B cell (primary cell): ENCODE measurements around the gene SLC48A1.

ENCODE experiments used
- EZH2 ChIP-seq: IDR thresholded peaks from 2 replicates; pipeline ENCODE4 v1.6.1; 2012; ENCODE audit warnings: borderline replicate concordance, low read depth, mild to moderate bottlenecking, moderate library complexity, low read length; ENCODE audit not compliant: insufficient read depth, poor library complexity, severe bottlenecking
- TF ChIP-seq, protein P1 (sequence below): fragments of 200-600 bp; IDR thresholded peaks from one replicate; pipeline ENCODE4 v1.8.0; 2022; ENCODE audit warnings: antibody characterized with exemption, mild to moderate bottlenecking

DNA sequence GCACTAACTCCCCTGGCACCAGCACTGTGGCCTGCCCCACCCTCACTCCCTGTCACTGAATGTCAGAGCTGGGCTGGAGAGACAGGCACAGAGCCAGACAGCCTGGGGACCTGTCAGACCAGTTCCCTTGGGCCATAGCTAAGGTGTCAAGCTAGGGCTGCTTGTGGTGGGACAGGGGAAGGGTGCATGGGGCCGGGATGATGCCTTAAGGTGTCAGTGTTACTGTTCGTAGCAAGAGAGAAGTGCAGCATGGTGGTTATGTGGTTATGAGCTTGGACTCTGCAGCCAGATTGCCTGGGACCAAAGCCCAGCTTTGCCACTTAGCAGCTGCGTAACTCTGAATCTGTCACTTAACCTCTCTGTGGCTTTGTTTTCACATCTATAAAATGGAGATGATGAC, 18.2 kb upstream of the SLC48A1 start:
- TF ChIP-seq, protein P1, sequence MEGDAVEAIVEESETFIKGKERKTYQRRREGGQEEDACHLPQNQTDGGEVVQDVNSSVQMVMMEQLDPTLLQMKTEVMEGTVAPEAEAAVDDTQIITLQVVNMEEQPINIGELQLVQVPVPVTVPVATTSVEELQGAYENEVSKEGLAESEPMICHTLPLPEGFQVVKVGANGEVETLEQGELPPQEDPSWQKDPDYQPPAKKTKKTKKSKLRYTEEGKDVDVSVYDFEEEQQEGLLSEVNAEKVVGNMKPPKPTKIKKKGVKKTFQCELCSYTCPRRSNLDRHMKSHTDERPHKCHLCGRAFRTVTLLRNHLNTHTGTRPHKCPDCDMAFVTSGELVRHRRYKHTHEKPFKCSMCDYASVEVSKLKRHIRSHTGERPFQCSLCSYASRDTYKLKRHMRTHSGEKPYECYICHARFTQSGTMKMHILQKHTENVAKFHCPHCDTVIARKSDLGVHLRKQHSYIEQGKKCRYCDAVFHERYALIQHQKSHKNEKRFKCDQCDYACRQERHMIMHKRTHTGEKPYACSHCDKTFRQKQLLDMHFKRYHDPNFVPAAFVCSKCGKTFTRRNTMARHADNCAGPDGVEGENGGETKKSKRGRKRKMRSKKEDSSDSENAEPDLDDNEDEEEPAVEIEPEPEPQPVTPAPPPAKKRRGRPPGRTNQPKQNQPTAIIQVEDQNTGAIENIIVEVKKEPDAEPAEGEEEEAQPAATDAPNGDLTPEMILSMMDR: no peak
- TF ChIP-seq EZH2: no peak
